ENCODE data around the gene SLC34A1.
"Not testable (repeated sequence)": the region's sequence is repeated elsewhere in the genome, so short reads cannot be mapped to it uniquely, and the experiment has no call there.

SLC34A1 gene

DNA sequence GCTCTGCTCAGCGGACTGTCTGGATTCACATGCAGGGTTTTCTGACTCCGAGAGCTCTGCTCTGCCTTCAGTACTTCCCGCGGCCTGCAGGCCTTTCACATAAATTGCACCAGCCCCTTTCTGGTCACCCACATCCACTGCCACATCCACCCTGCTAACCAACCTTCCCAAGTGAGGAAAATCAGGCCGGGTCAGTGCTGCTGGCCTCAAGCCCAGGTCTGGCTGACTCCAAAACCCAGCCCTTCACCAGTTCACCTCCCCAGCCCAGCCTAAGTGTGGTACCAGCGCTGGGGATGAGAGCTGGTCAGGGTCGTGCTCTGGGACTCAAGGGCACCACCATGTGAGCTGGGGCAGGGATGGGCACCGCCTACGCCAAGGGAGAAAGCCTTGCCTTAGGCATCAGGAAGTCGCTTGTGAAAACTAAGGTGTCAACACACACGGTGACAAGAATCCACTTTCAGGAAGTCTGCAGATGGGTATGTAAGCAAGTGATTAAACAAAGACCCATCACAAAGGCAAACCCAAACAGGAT lies 45.1 kb upstream of the SLC34A1 start:
- ChIA-PET CTCF (interaction anchor here (0.9 to 10.2 kb wide), 5 partner anchors 11 to 30 kb away, joined by 3 to 162 read pairs (median 6); partner anchors contain the start of gene LMAN2), POLR2A (no interaction called here)
- H3K36me3 ChIP-seq (ENCODE audit: control insufficient read depth in 4 of 4, insufficient read depth in 4 of 4, low read length in 3 of 4) = peaks cover 6 to 71% (median 58%) of the 10 kb centered on the region in 4 experiments
- DNase-seq = no peak
- no peak overlapping the region for H3K27ac ChIP-seq (ENCODE audit: insufficient read depth in 1 of 2, low read depth in 1 of 2, low read length in 2 of 2, poor library complexity in 1 of 2, severe bottlenecking in 2 of 2)
- WGBS (ENCODE audit: insufficient coverage) = 83% methylated on average over 10 of the region's 11 CpGs
- H3K4me3 ChIP-seq (ENCODE audit: control insufficient read depth in 1 of 7, extremely low read depth in 1 of 7, insufficient read depth in 4 of 7, low read depth in 2 of 7, low read length in 6 of 7) = no peak overlapping the region
- H3K9me3 ChIP-seq (ENCODE audit: control extremely low read depth in 1 of 5, control insufficient read depth in 4 of 5, insufficient read depth in 2 of 5, low read depth in 1 of 5, low read length in 4 of 5) = no peaks in the 10 kb centered on the region
- no peaks in the 10 kb centered on the region for H3K27me3 ChIP-seq (replicated peaks in 2 of 5; ENCODE audit: control insufficient read depth in 4 of 5, insufficient read depth in 5 of 5, low read length in 4 of 5)
- H3K4me1 ChIP-seq (ENCODE audit: control extremely low read depth in 1 of 4, control insufficient read depth in 4 of 4, insufficient read depth in 4 of 4, low read length in 3 of 4) = peaks cover 0 to 6% (median 0%) of the 10 kb centered on the region in 4 experiments

DNA sequence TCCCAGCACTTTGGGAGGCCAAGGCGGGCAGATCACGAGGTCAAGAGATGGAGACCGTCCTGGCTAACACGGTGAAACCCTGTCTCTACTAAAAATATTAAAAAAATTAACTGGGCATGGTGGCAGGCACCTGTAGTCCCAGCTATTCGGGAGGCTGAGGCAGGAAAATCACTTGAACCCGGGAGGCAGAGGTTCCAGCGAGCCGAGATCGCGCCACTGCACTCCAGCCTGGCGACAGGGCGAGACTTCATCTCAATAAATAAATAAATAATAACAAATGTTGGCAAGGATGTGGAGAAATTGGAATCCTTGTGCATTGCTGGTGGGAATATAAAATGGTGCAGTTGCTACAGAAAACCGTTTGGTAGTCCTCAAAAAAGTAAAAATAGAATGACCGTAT lies 41.2 kb upstream of the SLC34A1 start:
- CTCF ChIA-PET = interaction anchor here (1.0 to 1.2 kb wide), 2 partner anchors 34 kb away, joined by 3 read pairs; no protein-coding TSS in a partner anchor
- DNase-seq; H3K9me3 ChIP-seq (ENCODE audit: control extremely low read depth in 1 of 5, control insufficient read depth in 4 of 5, insufficient read depth in 2 of 5, low read depth in 1 of 5, low read length in 4 of 5); POLR2A ChIA-PET; H3K27ac ChIP-seq (ENCODE audit: insufficient read depth in 1 of 2, low read depth in 1 of 2, low read length in 2 of 2, poor library complexity in 1 of 2, severe bottlenecking in 2 of 2); H3K4me1 ChIP-seq (ENCODE audit: control extremely low read depth in 1 of 4, control insufficient read depth in 4 of 4, insufficient read depth in 4 of 4, low read length in 3 of 4); H3K27me3 ChIP-seq (replicated peaks in 2 of 5; ENCODE audit: control insufficient read depth in 4 of 5, insufficient read depth in 5 of 5, low read length in 4 of 5); H3K4me3 ChIP-seq (ENCODE audit: control insufficient read depth in 1 of 7, extremely low read depth in 1 of 7, insufficient read depth in 4 of 7, low read depth in 2 of 7, low read length in 6 of 7): not testable (repeated sequence)
- H3K36me3 ChIP-seq (ENCODE audit: control insufficient read depth in 4 of 4, insufficient read depth in 4 of 4, low read length in 3 of 4) = peaks cover 4 to 51% (median 34%) of the 10 kb centered on the region in 4 experiments
- WGBS (ENCODE audit: insufficient coverage) = 100% methylated on average over 4 of the region's 14 CpGs

DNA sequence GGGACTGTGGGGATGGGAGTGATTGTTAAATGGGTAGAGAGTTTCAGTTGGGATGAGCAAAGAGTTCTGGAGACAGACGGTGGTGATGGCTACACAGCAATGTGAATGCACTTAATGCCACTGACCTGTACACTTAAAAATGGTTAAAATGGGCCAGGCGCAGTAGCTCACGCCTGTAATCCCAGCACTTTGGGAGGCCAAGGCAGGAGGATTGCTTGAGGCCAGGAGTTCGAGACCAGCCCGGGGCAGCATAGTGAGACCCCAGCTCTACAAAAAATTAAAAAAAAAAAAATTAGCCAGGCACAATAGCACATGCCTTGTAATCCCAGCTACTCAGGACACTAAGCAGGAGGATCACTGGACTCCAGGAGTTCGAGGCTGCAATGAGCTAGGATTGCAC lies 40.5 kb upstream of the SLC34A1 start:
- Histone ChIP-seq H3K36me3 (ENCODE audit: control insufficient read depth in 4 of 4, insufficient read depth in 4 of 4, low read length in 3 of 4) (peaks cover 4 to 43% (median 28%) of the 10 kb centered on the region in 4 experiments), H3K4me1 (ENCODE audit: control extremely low read depth in 1 of 4, control insufficient read depth in 4 of 4, insufficient read depth in 4 of 4, low read length in 3 of 4) (peaks cover 0 to 6% (median 0%) of the 10 kb centered on the region in 4 experiments), H3K9me3 (ENCODE audit: control extremely low read depth in 1 of 5, control insufficient read depth in 4 of 5, insufficient read depth in 2 of 5, low read depth in 1 of 5, low read length in 4 of 5) (no peaks in the 10 kb centered on the region), H3K27ac (ENCODE audit: insufficient read depth in 1 of 2, low read depth in 1 of 2, low read length in 2 of 2, poor library complexity in 1 of 2, severe bottlenecking in 2 of 2) (no peak overlapping the region), H3K4me3 (ENCODE audit: control insufficient read depth in 1 of 7, extremely low read depth in 1 of 7, insufficient read depth in 4 of 7, low read depth in 2 of 7, low read length in 6 of 7) (no peak overlapping the region), H3K27me3 (replicated peaks in 2 of 5; ENCODE audit: control insufficient read depth in 4 of 5, insufficient read depth in 5 of 5, low read length in 4 of 5) (no peaks in the 10 kb centered on the region)
- CTCF ChIA-PET = interaction anchor here (1.2 to 1.9 kb wide), 2 partner anchors 9 to 34 kb away, joined by 4 to 6 read pairs; no protein-coding TSS in a partner anchor
- POLR2A ChIA-PET = no interaction called here
- no peak for DNase-seq
- WGBS (ENCODE audit: insufficient coverage) = 100% methylated on average over 3 of the region's 6 CpGs

DNA sequence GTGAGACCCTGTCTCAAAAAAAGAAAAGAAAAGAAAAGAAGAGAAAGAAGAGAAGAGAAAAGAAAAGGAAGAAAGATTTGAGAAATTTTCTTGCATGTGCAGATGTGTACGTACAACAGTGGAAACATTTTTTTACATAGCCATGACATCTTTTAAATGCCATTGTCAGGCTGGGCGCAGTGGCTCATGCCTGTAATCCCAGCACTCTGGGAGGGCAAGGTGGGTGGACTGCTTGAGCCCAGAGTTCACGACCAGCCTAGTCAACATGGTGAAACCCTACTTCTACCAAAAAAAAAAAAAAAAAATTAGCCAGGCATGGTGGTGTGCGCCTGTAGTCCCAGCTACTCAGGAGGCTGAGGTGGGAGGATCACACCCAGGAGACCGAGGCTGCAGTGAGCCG lies 39.3 kb upstream of the SLC34A1 start:
- H3K27ac ChIP-seq (ENCODE audit: insufficient read depth in 1 of 2, low read depth in 1 of 2, low read length in 2 of 2, poor library complexity in 1 of 2, severe bottlenecking in 2 of 2) = no peak overlapping the region
- no peaks in the 10 kb centered on the region for H3K9me3 ChIP-seq (ENCODE audit: control extremely low read depth in 1 of 5, control insufficient read depth in 4 of 5, insufficient read depth in 2 of 5, low read depth in 1 of 5, low read length in 4 of 5)
- no peaks in the 10 kb centered on the region for H3K27me3 ChIP-seq (replicated peaks in 2 of 5; ENCODE audit: control insufficient read depth in 4 of 5, insufficient read depth in 5 of 5, low read length in 4 of 5)
- no peak for DNase-seq
- WGBS (ENCODE audit: insufficient coverage) = 93% methylated on average over 2 of the region's 6 CpGs
- ChIA-PET CTCF (interaction anchor here (1.9 to 2.9 kb wide), 2 partner anchors 10 to 11 kb away, joined by 6 to 10 read pairs; no protein-coding TSS in a partner anchor), POLR2A (no interaction called here)
- peaks cover 4 to 42% (median 25%) of the 10 kb centered on the region in 4 experiments for H3K36me3 ChIP-seq (ENCODE audit: control insufficient read depth in 4 of 4, insufficient read depth in 4 of 4, low read length in 3 of 4)
- H3K4me1 ChIP-seq (ENCODE audit: control extremely low read depth in 1 of 4, control insufficient read depth in 4 of 4, insufficient read depth in 4 of 4, low read length in 3 of 4) = peaks cover 0 to 9% (median 5%) of the 10 kb centered on the region in 4 experiments
- H3K4me3 ChIP-seq (ENCODE audit: control insufficient read depth in 1 of 7, extremely low read depth in 1 of 7, insufficient read depth in 4 of 7, low read depth in 2 of 7, low read length in 6 of 7) = no peak overlapping the region

GRCh38 chr5:177346820-177347219 lies 37.4 kb upstream of the SLC34A1 start:
- H3K4me1 ChIP-seq (ENCODE audit: control extremely low read depth in 1 of 4, control insufficient read depth in 4 of 4, insufficient read depth in 4 of 4, low read length in 3 of 4) = peaks cover 10 to 23% (median 16%) of the 10 kb centered on the region in 4 experiments
- DNase-seq = no peak
- POLR2A ChIA-PET = interaction anchor here (0.6 kb wide), 1 partner anchor 19 kb away, joined by 4 read pairs; no protein-coding TSS in a partner anchor
- no peak overlapping the region for H3K4me3 ChIP-seq (ENCODE audit: control insufficient read depth in 1 of 7, extremely low read depth in 1 of 7, insufficient read depth in 4 of 7, low read depth in 2 of 7, low read length in 6 of 7)
- no peak overlapping the region for H3K27ac ChIP-seq (ENCODE audit: insufficient read depth in 1 of 2, low read depth in 1 of 2, low read length in 2 of 2, poor library complexity in 1 of 2, severe bottlenecking in 2 of 2)
- no peaks in the 10 kb centered on the region for H3K9me3 ChIP-seq (ENCODE audit: control extremely low read depth in 1 of 5, control insufficient read depth in 4 of 5, insufficient read depth in 2 of 5, low read depth in 1 of 5, low read length in 4 of 5)
- peaks cover 0 to 38% (median 18%) of the 10 kb centered on the region in 4 experiments for H3K36me3 ChIP-seq (ENCODE audit: control insufficient read depth in 4 of 4, insufficient read depth in 4 of 4, low read length in 3 of 4)
- CTCF ChIA-PET = interaction anchor here (0.7 to 2.9 kb wide), 8 partner anchors 9 to 107 kb away, joined by 3 to 10 read pairs (median 4); no protein-coding TSS in a partner anchor
- H3K27me3 ChIP-seq (replicated peaks in 2 of 5; ENCODE audit: control insufficient read depth in 4 of 5, insufficient read depth in 5 of 5, low read length in 4 of 5) = no peaks in the 10 kb centered on the region
- 94% methylated on average over 2 of the region's 4 CpGs for WGBS (ENCODE audit: insufficient coverage)

- CTCF ChIA-PET = interaction anchor here (1.8 to 2.6 kb wide), 2 partner anchors 14 to 29 kb away, joined by 5 read pairs; no protein-coding TSS in a partner anchor
- H3K4me1 ChIP-seq (ENCODE audit: control extremely low read depth in 1 of 4, control insufficient read depth in 4 of 4, insufficient read depth in 4 of 4, low read length in 3 of 4) = peaks cover 10 to 29% (median 21%) of the 10 kb centered on the region in 4 experiments
- peaks cover 0 to 31% (median 18%) of the 10 kb centered on the region in 4 experiments for H3K36me3 ChIP-seq (ENCODE audit: control insufficient read depth in 4 of 4, insufficient read depth in 4 of 4, low read length in 3 of 4)
- no peaks in the 10 kb centered on the region for H3K27me3 ChIP-seq (replicated peaks in 2 of 5; ENCODE audit: control insufficient read depth in 4 of 5, insufficient read depth in 5 of 5, low read length in 4 of 5)
- POLR2A ChIA-PET = no interaction called here
- no peak for DNase-seq
- no peak overlapping the region for H3K27ac ChIP-seq (ENCODE audit: insufficient read depth in 1 of 2, low read depth in 1 of 2, low read length in 2 of 2, poor library complexity in 1 of 2, severe bottlenecking in 2 of 2)
- H3K9me3 ChIP-seq (ENCODE audit: control extremely low read depth in 1 of 5, control insufficient read depth in 4 of 5, insufficient read depth in 2 of 5, low read depth in 1 of 5, low read length in 4 of 5) = no peaks in the 10 kb centered on the region
- H3K4me3 ChIP-seq (ENCODE audit: control insufficient read depth in 1 of 7, extremely low read depth in 1 of 7, insufficient read depth in 4 of 7, low read depth in 2 of 7, low read length in 6 of 7) = no peak overlapping the region
- WGBS (ENCODE audit: insufficient coverage) = 90% methylated on average over 2 of the region's 4 CpGs
Observed at GRCh38 chr5:177347699-177348098, 36.5 kb upstream of the SLC34A1 start.

DNA sequence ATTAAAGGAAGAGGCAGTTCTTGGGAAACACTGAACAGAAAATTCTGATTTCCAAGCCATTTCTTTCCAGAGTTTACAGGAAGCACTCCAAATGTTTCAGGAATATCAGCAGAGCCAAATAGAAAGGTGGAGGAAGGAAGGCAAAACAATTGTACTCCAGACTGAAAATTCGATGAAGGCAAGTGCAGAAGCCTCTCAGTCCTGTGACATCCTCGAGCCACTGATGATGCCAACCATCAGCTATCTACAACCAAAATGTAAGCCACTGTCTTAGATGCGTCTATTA lies 34.9 kb upstream of the SLC34A1 start:
- no peak for DNase-seq
- no peak overlapping the region for H3K4me3 ChIP-seq (ENCODE audit: control insufficient read depth in 1 of 7, extremely low read depth in 1 of 7, insufficient read depth in 4 of 7, low read depth in 2 of 7, low read length in 6 of 7)
- 94% methylated on average over 2 of the region's 3 CpGs for WGBS (ENCODE audit: insufficient coverage)
- H3K36me3 ChIP-seq (ENCODE audit: control insufficient read depth in 4 of 4, insufficient read depth in 4 of 4, low read length in 3 of 4) = peaks cover 0 to 26% (median 15%) of the 10 kb centered on the region in 4 experiments
- H3K27me3 ChIP-seq (replicated peaks in 2 of 5; ENCODE audit: control insufficient read depth in 4 of 5, insufficient read depth in 5 of 5, low read length in 4 of 5) = no peaks in the 10 kb centered on the region
- ChIA-PET POLR2A (no interaction called here), CTCF (interaction anchor here (1.2 to 13.7 kb wide), 4 partner anchors 10 to 55 kb away, joined by 3 to 131 read pairs (median 6); no protein-coding TSS in a partner anchor)
- H3K4me1 ChIP-seq (ENCODE audit: control extremely low read depth in 1 of 4, control insufficient read depth in 4 of 4, insufficient read depth in 4 of 4, low read length in 3 of 4) = peaks cover 10 to 36% (median 25%) of the 10 kb centered on the region in 4 experiments
- H3K27ac ChIP-seq (ENCODE audit: insufficient read depth in 1 of 2, low read depth in 1 of 2, low read length in 2 of 2, poor library complexity in 1 of 2, severe bottlenecking in 2 of 2) = no peak overlapping the region
- no peaks in the 10 kb centered on the region for H3K9me3 ChIP-seq (ENCODE audit: control extremely low read depth in 1 of 5, control insufficient read depth in 4 of 5, insufficient read depth in 2 of 5, low read depth in 1 of 5, low read length in 4 of 5)
